Vagina (tissue), 2 donors: ENCODE data around the gene TMEM39A.

Source experiments
- POLR2A ChIP-seq, 2 donors: fragments of 450-650 bp; IDR thresholded peaks; one replicate each; pipeline ENCODE4 v1.6.1; 2017; ENCODE audit warnings: antibody characterized with exemption in 2 of 2, mild to moderate bottlenecking in 2 of 2, moderate library complexity in 2 of 2
- TF ChIP-seq, protein P1 (sequence below), 3 experiments: fragments of 450-650 bp in 2 of 3; fragments of 200-600 bp in 1 of 3; sonication (generic) in 1 of 3; IDR thresholded peaks; one replicate each; pipeline ENCODE4 v1.5.1; 2017 to 2019; ENCODE audit warnings: antibody characterized with exemption in 3 of 3, mild to moderate bottlenecking in 2 of 3, moderate library complexity in 2 of 3

DNA sequence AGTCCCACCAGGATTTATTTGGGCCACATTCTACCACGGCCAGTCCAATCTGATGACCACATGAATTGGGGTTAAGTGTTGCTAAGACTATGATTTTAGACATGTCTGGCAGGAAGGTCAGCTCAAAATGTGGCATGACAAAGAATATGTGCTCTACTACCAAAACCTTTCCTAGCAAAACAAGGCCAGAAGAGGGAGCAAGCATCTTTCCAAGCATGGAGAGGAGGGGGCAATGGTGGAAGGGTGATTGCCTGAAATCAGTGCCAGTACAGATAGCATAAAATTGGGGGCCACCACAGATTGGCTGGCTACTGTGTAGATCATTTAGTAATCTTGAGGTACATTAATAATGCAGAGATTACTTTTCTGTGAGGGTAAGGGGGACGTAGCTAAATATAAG is 43.2 kb downstream of the TMEM39A start:
- TF ChIP-seq, protein P1, sequence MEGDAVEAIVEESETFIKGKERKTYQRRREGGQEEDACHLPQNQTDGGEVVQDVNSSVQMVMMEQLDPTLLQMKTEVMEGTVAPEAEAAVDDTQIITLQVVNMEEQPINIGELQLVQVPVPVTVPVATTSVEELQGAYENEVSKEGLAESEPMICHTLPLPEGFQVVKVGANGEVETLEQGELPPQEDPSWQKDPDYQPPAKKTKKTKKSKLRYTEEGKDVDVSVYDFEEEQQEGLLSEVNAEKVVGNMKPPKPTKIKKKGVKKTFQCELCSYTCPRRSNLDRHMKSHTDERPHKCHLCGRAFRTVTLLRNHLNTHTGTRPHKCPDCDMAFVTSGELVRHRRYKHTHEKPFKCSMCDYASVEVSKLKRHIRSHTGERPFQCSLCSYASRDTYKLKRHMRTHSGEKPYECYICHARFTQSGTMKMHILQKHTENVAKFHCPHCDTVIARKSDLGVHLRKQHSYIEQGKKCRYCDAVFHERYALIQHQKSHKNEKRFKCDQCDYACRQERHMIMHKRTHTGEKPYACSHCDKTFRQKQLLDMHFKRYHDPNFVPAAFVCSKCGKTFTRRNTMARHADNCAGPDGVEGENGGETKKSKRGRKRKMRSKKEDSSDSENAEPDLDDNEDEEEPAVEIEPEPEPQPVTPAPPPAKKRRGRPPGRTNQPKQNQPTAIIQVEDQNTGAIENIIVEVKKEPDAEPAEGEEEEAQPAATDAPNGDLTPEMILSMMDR (IDR thresholded peaks at IDR 0.05) = no peak
- no peak for TF ChIP-seq POLR2A (IDR thresholded peaks at IDR 0.05)
